ENCODE data around the gene SEMA6A. TPM values are rescaled to one million over a fixed set of nuclear protein-coding genes. Genes with fewer than 3 reads are reported as not detected.

SEMA6A gene
- polyA plus RNA-seq, 1 of the 3 experiments (the other 2 are of a cell fraction), result 0.18 TPM

- DNase-seq, result no peak
- Histone ChIP-seq H3K9ac (no peak overlapping the region), H3K79me2 (ENCODE audit: insufficient read depth) (no peaks in the 10 kb centered on the region), H3K9me2 (no peaks in the 10 kb centered on the region), H3K36me3 (replicated peaks in 1 of 2; ENCODE audit: control insufficient read depth in 1 of 2, insufficient read depth in 2 of 2, low read length in 1 of 2) (no peaks in the 10 kb centered on the region), H3K4me3 (ENCODE audit: low read depth in 2 of 2, low read length in 1 of 2) (no peak overlapping the region), H3K4me2 (no peak overlapping the region), H3K9me3 (no peaks in the 10 kb centered on the region), H3K27me3 (ENCODE audit: insufficient read depth) (no peaks in the 10 kb centered on the region), H2AFZ (ENCODE audit: low read depth) (no peak overlapping the region), H3K27ac (ENCODE audit: low read depth in 2 of 2, low read length in 1 of 2) (no peak overlapping the region), H4K20me1 (ENCODE audit: insufficient read depth) (no peaks in the 10 kb centered on the region), H3K4me1 (ENCODE audit: control insufficient read depth in 1 of 2, insufficient read depth in 2 of 2, low read depth in 1 of 2, low read length in 1 of 2) (peaks cover 0 to 12% of the 10 kb centered on the region in 2 experiments; a peak in 2 of 4 replicates), H3F3A (replicated peaks; ENCODE audit: insufficient read depth) (no peaks in the 10 kb centered on the region)
- CTCF ChIA-PET, result interaction anchor here (0.6 to 0.8 kb wide), 2 partner anchors 17 to 18 kb away, joined by 3 to 4 read pairs; no protein-coding TSS in a partner anchor
- 67% methylated on average over 6 of the region's 6 CpGs for WGBS (ENCODE audit: low lambda C conversion rate)
- POLR2A ChIA-PET, result no interaction called here
- no peak for TF ChIP-seq TEAD4 (IDR thresholded peaks at IDR 0.05; ENCODE audit: borderline replicate concordance, insufficient read depth)
Measured at GRCh38 chr5:116509483-116510244, 65.0 kb downstream of the SEMA6A start.

- Histone ChIP-seq H3K9ac (no peak overlapping the region), H2AFZ (ENCODE audit: low read depth) (no peak overlapping the region), H3K4me2 (no peak overlapping the region), H3K9me3 (no peaks in the 10 kb centered on the region), H4K20me1 (ENCODE audit: insufficient read depth) (no peaks in the 10 kb centered on the region), H3K79me2 (ENCODE audit: insufficient read depth) (no peaks in the 10 kb centered on the region), H3K4me3 (ENCODE audit: low read depth in 2 of 2, low read length in 1 of 2) (no peak overlapping the region), H3K4me1 (ENCODE audit: control insufficient read depth in 1 of 2, insufficient read depth in 2 of 2, low read depth in 1 of 2, low read length in 1 of 2) (peaks cover 0 to 9% of the 10 kb centered on the region in 2 experiments; a peak in 2 of 4 replicates), H3K9me2 (no peaks in the 10 kb centered on the region), H3K36me3 (replicated peaks in 1 of 2; ENCODE audit: control insufficient read depth in 1 of 2, insufficient read depth in 2 of 2, low read length in 1 of 2) (no peaks in the 10 kb centered on the region), H3K27ac (ENCODE audit: low read depth in 2 of 2, low read length in 1 of 2) (no peak overlapping the region), H3F3A (replicated peaks; ENCODE audit: insufficient read depth) (no peaks in the 10 kb centered on the region), H3K27me3 (ENCODE audit: insufficient read depth) (no peaks in the 10 kb centered on the region)
- ChIA-PET POLR2A (no interaction called here), CTCF (interaction anchor here (0.8 kb wide), 1 partner anchor 19 kb away, joined by 4 read pairs; no protein-coding TSS in a partner anchor)
- no peak for DNase-seq
- 67% methylated on average over 6 of the region's 6 CpGs for WGBS (ENCODE audit: low lambda C conversion rate)
- TF ChIP-seq NFIC (IDR thresholded peaks at IDR 0.05; ENCODE audit: borderline replicate concordance) (no peak), RCOR1 (IDR thresholded peaks at IDR 0.05; ENCODE audit: low read length) (no peak), EZH2phosphoT487 (IDR thresholded peaks at IDR 0.05; ENCODE audit: borderline replicate concordance, low read depth) (no peak), FOSL2 (IDR thresholded peaks at IDR 0.05; ENCODE audit: borderline replicate concordance, low read depth) (no peak), IRF3 (IDR thresholded peaks at IDR 0.05; ENCODE audit: low read depth, low read length) (no peak), RXRA (IDR thresholded peaks at IDR 0.05; ENCODE audit: borderline replicate concordance, low read depth) (no peak), CTCF (IDR thresholded peaks at IDR 0.05) (no peak), SIN3A (IDR thresholded peaks at IDR 0.05; ENCODE audit: borderline replicate concordance, low read depth, low read length) (no peak), SMC3 (IDR thresholded peaks at IDR 0.05; ENCODE audit: low read depth, low read length) (no peak), MEF2A (IDR thresholded peaks at IDR 0.05; ENCODE audit: borderline replicate concordance, low read depth) (no peak), ELF1 (IDR thresholded peaks at IDR 0.05) (no peak), YY1 (IDR thresholded peaks at IDR 0.05; ENCODE audit: low read depth) (no peak), GATA2 (CRISPR knock-in tag; IDR thresholded peaks at IDR 0.05) (no peak), ZBTB33 (IDR thresholded peaks at IDR 0.05; ENCODE audit: borderline replicate concordance, low read depth) (no peak), RFX5 (IDR thresholded peaks at IDR 0.05; ENCODE audit: low read length) (no peak), MAX (IDR thresholded peaks at IDR 0.05; ENCODE audit: low read depth) (no peak), JUND (IDR thresholded peaks at IDR 0.05) (no peak)
Measured at GRCh38 chr5:116508835-116509234, 65.8 kb downstream of the SEMA6A start.
